GM12865 (cell line): ENCODE results near the gene INTS11.
A peak's percentile ranks its signal among the peaks of the same experiment; 100 is the strongest.

Source experiments
- DNase-seq: peaks from one replicate; pipeline ENCODE4 v3.0.0; 2010; ENCODE audit warnings: low read depth
- H3K4me3 ChIP-seq: 2 replicates; pipeline ENCODE4 v1.5.1; 2011; ENCODE audit warnings: mild to moderate bottlenecking, low read depth, low read length, control low read depth
- CTCF ChIP-seq: IDR thresholded peaks from 2 replicates; pipeline ENCODE4 v1.5.1; 2011; ENCODE audit warnings: low read length, control low read depth, low read depth, inconsistent platforms; ENCODE audit not compliant: insufficient read depth; ENCODE audit errors: missing control alignments

The INTS11 gene

GRCh38 chr1:1345860-1346500 lies 21.5 kb upstream of the INTS11 start:
- H3K4me3 ChIP-seq: no peak overlapping the region
- no peak for DNase-seq
- TF ChIP-seq CTCF: no peak

GRCh38 chr1:1345384-1345783 lies 20.9 kb upstream of the INTS11 start:
- H3K4me3 ChIP-seq: no peak overlapping the region
- DNase-seq: no peak
- TF ChIP-seq CTCF: no peak

GRCh38 chr1:1344655-1345361 lies 20.3 kb upstream of the INTS11 start:
- no peak for DNase-seq
- no peak overlapping the region for H3K4me3 ChIP-seq
- TF ChIP-seq CTCF: peak; percentile 54

GRCh38 chr1:1343811-1344421 lies 19.5 kb upstream of the INTS11 start:
- H3K4me3 ChIP-seq: no peak overlapping the region
- no peak for TF ChIP-seq CTCF
- no peak for DNase-seq

- no peak for DNase-seq
- no peak overlapping the region for H3K4me3 ChIP-seq
- no peak for TF ChIP-seq CTCF
Measured at GRCh38 chr1:1342584-1343115, 18.2 kb upstream of the INTS11 start.

GRCh38 chr1:1342061-1342562 lies 17.7 kb upstream of the INTS11 start:
- no peak for TF ChIP-seq CTCF
- H3K4me3 ChIP-seq: no peak overlapping the region
- no peak for DNase-seq
